HepG2 (cell line): ENCODE data around the gene TMEM135. TPM values are rescaled to one million over a fixed set of nuclear protein-coding genes. Genes with fewer than 3 reads are reported as not detected.
A peak's percentile ranks its signal among the peaks of the same experiment; 100 is the strongest.

Source experiments
- ATAC-seq: fragments of 200-7000 bp; cut with Tn5 transposase; 3 replicates; pipeline ENCODE4 v1.9.1; 2020; ENCODE audit warnings: mild to moderate bottlenecking, moderate library complexity
- BruUV-seq: library from RNA; stranded (reverse); fragments of 400-500 nt; replicated peaks from 2 replicates; lab custom pipeline; 2021; lab: Mats Ljungman, UMichigan
- CTCF ChIA-PET: fragments of 300-600 bp; formaldehyde crosslinking; extraction: SDS; loops from one replicate; lab custom pipeline; 2021; ENCODE audit warnings: low total read pairs, inconsistent platforms, low intra/inter-chr PET ratio; lab: Yijun Ruan, JAX
- POLR2A ChIA-PET: fragments of 350-600 bp; sonication (Branson Sonifier 250); formaldehyde crosslinking; loops from one replicate; lab custom pipeline; 2020; ENCODE audit warnings: antibody characterized with exemption, inconsistent platforms; lab: Yijun Ruan, JAX
- DNase-seq: peaks from one replicate; pipeline ENCODE4 v3.0.0-alpha.2; 2015; ENCODE audit warnings: low spot score
- FAIRE-seq: peaks from 3 replicates; lab custom pipeline; 2011; peaks lifted over from hg19 to GRCh38; lab: Jason Lieb, UNC
- H2AFZ ChIP-seq: one replicate; pipeline ENCODE4 v1.6.1; 2011; ENCODE audit warnings: low read length, inconsistent platforms
- H3K27ac ChIP-seq: fragments of 300-600 bp; 3 replicates; pipeline ENCODE4 v1.8.0; 2011; ENCODE audit warnings: mixed run types, mild to moderate bottlenecking, mixed read lengths, low read length, inconsistent platforms; ENCODE audit not compliant: insufficient read depth; ENCODE audit errors: extremely low read length
- H3K27me3 ChIP-seq, 2 experiments: fragments of 200-600 bp in 1 of 2; 2 replicates in 1 of 2; 3 replicates in 1 of 2; pipeline versions ENCODE4 v1.6.0 to v1.8.0; 2011; ENCODE audit warnings: low read length in 2 of 2, mild to moderate bottlenecking in 2 of 2, moderate library complexity in 2 of 2, inconsistent platforms in 1 of 2; ENCODE audit not compliant: insufficient read depth in 2 of 2, control insufficient read depth in 1 of 2
- H3K36me3 ChIP-seq, 2 experiments: fragments of 200-600 bp in 1 of 2; replicated peaks in 1 of 2; 2 replicates in 1 of 2; 3 replicates in 1 of 2; pipeline versions ENCODE4 v1.5.1 to v1.8.0; 2011; ENCODE audit warnings: low read length in 2 of 2, inconsistent platforms in 1 of 2; ENCODE audit not compliant: insufficient read depth in 2 of 2, control insufficient read depth in 1 of 2
- H3K4me1 ChIP-seq: 2 replicates; pipeline ENCODE4 v1.5.1; 2012; ENCODE audit warnings: low read length, inconsistent platforms; ENCODE audit not compliant: insufficient read depth
- H3K4me2 ChIP-seq: 2 replicates; pipeline ENCODE4 v1.6.0; 2011; ENCODE audit warnings: low read depth, low read length, inconsistent platforms
- H3K4me3 ChIP-seq, 3 experiments: fragments of 200-600 bp in 1 of 3; sonication (generic), shearing (Covaris generic) in 1 of 3; replicated peaks in 1 of 3; 2 replicates each; pipeline ENCODE4 v1.5.1; 2011 to 2016; ENCODE audit warnings: low read length in 3 of 3, inconsistent platforms in 2 of 3, low read depth in 2 of 3, mild to moderate bottlenecking in 2 of 3, control low read depth in 1 of 3, mixed read lengths in 1 of 3; ENCODE audit not compliant: insufficient read depth in 1 of 3
- H3K79me2 ChIP-seq: one replicate; pipeline ENCODE4 v1.6.1; 2011; ENCODE audit warnings: low read length, inconsistent platforms; ENCODE audit not compliant: insufficient read depth
- H3K9ac ChIP-seq: 2 replicates; pipeline ENCODE4 v1.6.0; 2011; ENCODE audit warnings: mild to moderate bottlenecking, low read depth, low read length, inconsistent platforms; ENCODE audit not compliant: insufficient read depth
- H3K9me3 ChIP-seq: 2 replicates; pipeline ENCODE4 v1.5.1; 2012; ENCODE audit warnings: mild to moderate bottlenecking, low read length
- H4K20me1 ChIP-seq: 2 replicates; pipeline ENCODE4 v1.6.0; 2011; ENCODE audit warnings: inconsistent platforms, mild to moderate bottlenecking, low read length, moderate library complexity; ENCODE audit not compliant: insufficient read depth
- ARHGAP35 ChIP-seq: sonication (generic); formaldehyde crosslinking; IDR thresholded peaks from 2 replicates; pipeline ENCODE4 v1.9.0; 2022; ENCODE audit warnings: mild to moderate bottlenecking, inconsistent platforms, moderate library complexity, missing genetic modification reagents, borderline replicate concordance
- ETV6 ChIP-seq: sonication (generic); formaldehyde crosslinking; conservative IDR thresholded peaks from 2 replicates; pipeline ENCODE4 v1.4.0; 2020; ENCODE audit warnings: missing genetic modification reagents
- FOXO4 ChIP-seq: sonication (generic); formaldehyde crosslinking; conservative IDR thresholded peaks from 2 replicates; pipeline ENCODE4 v1.8.1; 2023; ENCODE audit warnings: missing genetic modification reagents
- JDP2 ChIP-seq: sonication (generic); formaldehyde crosslinking; IDR thresholded peaks from 2 replicates; pipeline ENCODE4 v1.8.1; 2022; ENCODE audit warnings: missing genetic modification reagents, borderline replicate concordance
- KDM1A ChIP-seq: IDR thresholded peaks from 2 replicates; pipeline ENCODE4 v1.6.1; 2016; ENCODE audit warnings: missing compliant biosample characterization
- MYPOP ChIP-seq: sonication (generic); formaldehyde crosslinking; IDR thresholded peaks from 2 replicates; pipeline ENCODE4 v1.8.1; 2023; ENCODE audit warnings: mild to moderate bottlenecking, moderate library complexity, missing genetic modification reagents
- NR2F6 ChIP-seq, 2 experiments: IDR thresholded peaks; 2 replicates each; pipeline ENCODE4 v1.6.1; 2016; ENCODE audit warnings: antibody characterized with exemption in 1 of 2, mild to moderate bottlenecking in 1 of 2
- PTBP1 ChIP-seq: fragments of 200-400 bp; formaldehyde crosslinking; IDR thresholded peaks from 2 replicates; pipeline ENCODE4 v1.6.1; 2018; ENCODE audit warnings: low read length, low read depth; ENCODE audit not compliant: poor library complexity, severe bottlenecking
- SMAD9 ChIP-seq: sonication (generic); formaldehyde crosslinking; IDR thresholded peaks from 2 replicates; pipeline ENCODE4 v1.5.1; 2020; ENCODE audit warnings: mild to moderate bottlenecking, missing genetic modification reagents
- SNAI1 ChIP-seq: sonication (generic); formaldehyde crosslinking; IDR thresholded peaks from 2 replicates; pipeline ENCODE4 v1.5.0; 2020; ENCODE audit warnings: mild to moderate bottlenecking, missing genetic modification reagents, borderline replicate concordance
- STAT5B ChIP-seq: sonication (generic); formaldehyde crosslinking; IDR thresholded peaks from 2 replicates; pipeline ENCODE4 v1.4.0; 2020; ENCODE audit warnings: missing genetic modification reagents
- TBX3 ChIP-seq: fragments of 450-650 bp; IDR thresholded peaks from 2 replicates; pipeline ENCODE4 v1.6.1; 2017; ENCODE audit warnings: antibody characterized with exemption, mild to moderate bottlenecking, inconsistent platforms, borderline replicate concordance
- ZBTB2 ChIP-seq: sonication (generic); formaldehyde crosslinking; IDR thresholded peaks from 2 replicates; pipeline ENCODE4 v1.8.0; 2022; ENCODE audit warnings: low read depth, missing genetic modification reagents
- ZKSCAN8 ChIP-seq: IDR thresholded peaks from 2 replicates; pipeline ENCODE4 v1.6.1; 2016; ENCODE audit warnings: borderline replicate concordance, missing genetic modification reagents, missing compliant biosample characterization
- ZNF430 ChIP-seq: sonication (generic); formaldehyde crosslinking; IDR thresholded peaks from 2 replicates; pipeline ENCODE4 v1.9.0; 2021; ENCODE audit warnings: mild to moderate bottlenecking, missing genetic modification reagents
- WGBS: methylation state at CpG from one replicate; pipeline ENCODE4 v1.1.6; 2017; ENCODE audit warnings: low lambda C conversion rate; 5-methylcytosine and 5-hydroxymethylcytosine counted together
- in situ Hi-C: cut with HindIII; loops from 2 replicates; pipeline ENCODE4 v1.10.0; 2017; ENCODE audit warnings: low pct_unique_long_range_greater_than_20kb; ENCODE audit not compliant: extremely low pct_ligation_motif_present
- intact Hi-C: fragments of 100-400 bp; cut with micrococcal nuclease; formaldehyde crosslinking; loops from one replicate; pipeline ENCODE4 v1.10.0; 2022; ENCODE audit not compliant: unreplicated experiment
- polyA plus RNA-seq, 8 experiments: library from polyadenylated mRNA; depleted of rRNA in 3 of 8; stranded (reverse) in 7 of 8; unstranded in 1 of 8; fragments of >200 nt; fragmentation: Illumina TruSeq in 4 of 8; extraction: Trizol in 4 of 8; gene quantifications; 2 replicates each; pipeline versions ENCODE4 v1.2.1 to v1.2.3, GENCODE V29; 2011 to 2016; ENCODE audit warnings: low read depth in 4 of 8, missing spikeins in 1 of 8, mixed read lengths in 1 of 8; ENCODE audit not compliant: insufficient read depth in 1 of 8
- total RNA-seq, 5 experiments: library from RNA; depleted of rRNA; stranded (reverse); fragments of >200 nt; fragmentation: Illumina TruSeq; extraction: Trizol; gene quantifications; 2 replicates each; pipeline ENCODE4 v1.2.3, GENCODE V29; 2016; ENCODE audit warnings: low read depth in 1 of 5

The TMEM135 gene
- total and polyA plus RNA-seq, 2 of the 13 experiments (the other 11 are each of a cell fraction or from before 2014, with no cell fraction given) = 36.6 to 88.9 TPM

- Histone ChIP-seq H3K4me1 (peaks cover 13% of the 10 kb centered on the region), H2AFZ (no peak overlapping the region), H3K27me3 (no peaks in the 10 kb centered on the region), H3K9me3 (no peaks in the 10 kb centered on the region), H3K36me3 (no peaks in the 10 kb centered on the region), H3K27ac (no peak overlapping the region), H3K4me2 (no peak overlapping the region), H3K4me3 (no peak overlapping the region), H3K79me2 (peaks cover 4% of the 10 kb centered on the region), H4K20me1 (no peaks in the 10 kb centered on the region), H3K9ac (no peak overlapping the region)
- TF ChIP-seq ETV6 (CRISPR knock-in tag) (no peak), SNAI1 (CRISPR knock-in tag) (no peak)
- WGBS = 90% methylated on average over 1 of the region's 1 CpG
- ATAC-seq = no peak
- DNase-seq = no peak
- intact Hi-C loops = no loop called here
- POLR2A ChIA-PET = no interaction called here
- no peak for FAIRE-seq
- CTCF ChIA-PET = no interaction called here
- in situ Hi-C loops = loop anchor here (25.0 kb wide), 1 partner anchor 188 kb away; no protein-coding TSS in a partner anchor
- BruUV-seq = no TSS peak
These were observed 237.4 kb downstream of the TMEM135 start for GRCh38 chr11:87275176-87275575.

- in situ Hi-C loops = loop anchor here (25.0 kb wide), 1 partner anchor 193 kb away; no protein-coding TSS in a partner anchor
- intact Hi-C loops = loop anchor here (10.0 kb wide), 1 partner anchor 95 kb away; no protein-coding TSS in a partner anchor
- H3K4me3 ChIP-seq = no peak overlapping the region
- no peaks in the 10 kb centered on the region for H3K79me2 ChIP-seq
- ATAC-seq = no peak
- DNase-seq = peak; percentile 26
- H3K4me1 ChIP-seq = peaks cover 16% of the 10 kb centered on the region
- H3K27ac ChIP-seq = no peak overlapping the region
- no peaks in the 10 kb centered on the region; the same call in 1 of the 2 replicates for H4K20me1 ChIP-seq
- BruUV-seq = no TSS peak
- FAIRE-seq = peak; percentile 52
- no peaks in the 10 kb centered on the region for H3K9me3 ChIP-seq
- H3K36me3 ChIP-seq = 0 out of 5 replicates have a peak, but pooled peaks cover 0 to under 1% of the 10 kb centered on the region in 2 experiments
- ChIA-PET POLR2A (no interaction called here), CTCF (no interaction called here)
- no peak overlapping the region for H3K4me2 ChIP-seq
- no peaks in the 10 kb centered on the region for H3K27me3 ChIP-seq
- 21% methylated on average over 2 of the region's 2 CpGs for WGBS
- H3K9ac ChIP-seq = no peak overlapping the region
- no peak overlapping the region for H2AFZ ChIP-seq
- TF ChIP-seq FOXO4 (CRISPR knock-in tag) = no peak
- TF ChIP-seq ZNF430 = no peak
- TF ChIP-seq KDM1A (CRISPR knock-in tag) = no peak
- TF ChIP-seq ZBTB2 (CRISPR knock-in tag) = no peak
- peak; percentile 54 for TF ChIP-seq NR2F6 (IDR thresholded peaks at IDR 0.05)
- 0 out of 2 replicates have a peak, but pooled peaks have one; percentile 13 for TF ChIP-seq NR2F6 (CRISPR knock-in tag; IDR thresholded peaks at IDR 0.05)
- TF ChIP-seq ZKSCAN8 (CRISPR knock-in tag) = no peak
- TF ChIP-seq SMAD9 (CRISPR knock-in tag) = no peak
- TF ChIP-seq ARHGAP35 (CRISPR knock-in tag) = no peak
- no peak for TF ChIP-seq TBX3
- no peak for TF ChIP-seq MYPOP (CRISPR knock-in tag)
- TF ChIP-seq PTBP1 = no peak
- TF ChIP-seq JDP2 (CRISPR knock-in tag) = no peak
- TF ChIP-seq STAT5B = no peak
These were observed 242.4 kb downstream of the TMEM135 start for GRCh38 chr11:87280143-87280542.
